H9 (cell line): Measurements from ENCODE around the gene RAP1B. TPM values are rescaled to one million over a fixed set of nuclear protein-coding genes. Genes with fewer than 3 reads are reported as not detected.
A peak's percentile ranks its signal among the peaks of the same experiment; 100 is the strongest.

Experiments used
- DNase-seq: peaks from one replicate; pipeline ENCODE4 v3.0.0-alpha.2; 2017
- H2AFZ ChIP-seq: one replicate; pipeline ENCODE4 v1.6.1; 2013; ENCODE audit warnings: mild to moderate bottlenecking, low read length, control low read depth, moderate library complexity
- H2AK5ac ChIP-seq: 2 replicates; pipeline ENCODE4 v1.6.1; 2013; ENCODE audit warnings: low read length, control low read depth, mixed read lengths; ENCODE audit not compliant: insufficient read length
- H2BK120ac ChIP-seq: one replicate; pipeline ENCODE4 v1.6.1; 2013; ENCODE audit warnings: low read depth, mild to moderate bottlenecking, low read length, control low read depth, inconsistent platforms; ENCODE audit not compliant: poor library complexity, severe bottlenecking
- H2BK12ac ChIP-seq: 2 replicates; pipeline ENCODE4 v1.6.1; 2013; ENCODE audit warnings: low read length, control low read depth, mixed read lengths, low read depth; ENCODE audit not compliant: insufficient read length
- H2BK15ac ChIP-seq: 2 replicates; pipeline ENCODE4 v1.6.1; 2013; ENCODE audit warnings: low read depth, low read length, control low read depth
- H2BK20ac ChIP-seq: one replicate; pipeline ENCODE4 v1.6.1; 2013; ENCODE audit warnings: low read depth, mild to moderate bottlenecking, low read length, control low read depth, inconsistent platforms; ENCODE audit not compliant: poor library complexity, severe bottlenecking
- H2BK5ac ChIP-seq: 2 replicates; pipeline ENCODE4 v1.6.1; 2013; ENCODE audit warnings: low read length, control low read depth, mixed read lengths; ENCODE audit not compliant: insufficient read length
- H3K14ac ChIP-seq: 2 replicates; pipeline ENCODE4 v1.6.1; 2013; ENCODE audit warnings: low read length, control low read depth; ENCODE audit not compliant: insufficient read depth
- H3K18ac ChIP-seq: 2 replicates; pipeline ENCODE4 v1.6.1; 2013; ENCODE audit warnings: low read depth, mild to moderate bottlenecking, mixed read lengths, low read length, control low read depth; ENCODE audit not compliant: insufficient read length
- H3K23ac ChIP-seq: 2 replicates; pipeline ENCODE4 v1.6.1; 2013; ENCODE audit warnings: low read length, control low read depth, mixed read lengths, low read depth; ENCODE audit not compliant: insufficient read length
- H3K23me2 ChIP-seq: 2 replicates; pipeline ENCODE4 v1.6.1; 2013; ENCODE audit warnings: low read depth, mild to moderate bottlenecking, mixed read lengths, low read length, control low read depth; ENCODE audit not compliant: insufficient read length, poor library complexity, severe bottlenecking
- H3K27ac ChIP-seq: 2 replicates; pipeline ENCODE4 v1.5.1; 2013; ENCODE audit warnings: low read length, control low read depth, mixed read lengths, low read depth; ENCODE audit not compliant: insufficient read length
- H3K27me3 ChIP-seq: 2 replicates; pipeline ENCODE4 v1.6.1; 2013; ENCODE audit warnings: low read length, control low read depth, inconsistent platforms; ENCODE audit not compliant: insufficient read depth
- H3K4ac ChIP-seq: 2 replicates; pipeline ENCODE4 v1.6.1; 2013; ENCODE audit warnings: low read depth, mild to moderate bottlenecking, control low read depth, inconsistent platforms, low read length, moderate library complexity
- H3K4me1 ChIP-seq: 2 replicates; pipeline ENCODE4 v1.6.1; 2013; ENCODE audit warnings: low read length, control low read depth, inconsistent platforms; ENCODE audit not compliant: insufficient read depth
- H3K4me2 ChIP-seq: 2 replicates; pipeline ENCODE4 v1.6.1; 2013; ENCODE audit warnings: low read length, control low read depth, mixed read lengths; ENCODE audit not compliant: insufficient read length, insufficient read depth
- H3K56ac ChIP-seq: 2 replicates; pipeline ENCODE4 v1.6.1; 2013; ENCODE audit warnings: low read depth, mild to moderate bottlenecking, mixed read lengths, low read length, control low read depth; ENCODE audit not compliant: insufficient read length
- H3K79me1 ChIP-seq: 2 replicates; pipeline ENCODE4 v1.6.1; 2013; ENCODE audit warnings: low read depth, mild to moderate bottlenecking, moderate library complexity, low read length, control low read depth, inconsistent platforms; ENCODE audit not compliant: insufficient read depth, poor library complexity, severe bottlenecking
- H3K79me2 ChIP-seq: 2 replicates; pipeline ENCODE4 v1.6.1; 2013; ENCODE audit warnings: low read length, control low read depth, inconsistent platforms; ENCODE audit not compliant: insufficient read depth
- H3K9ac ChIP-seq: 2 replicates; pipeline ENCODE4 v1.6.1; 2013; ENCODE audit warnings: low read length, control low read depth, mixed read lengths; ENCODE audit not compliant: insufficient read length; ENCODE audit errors: extremely low read depth
- H3K9me3 ChIP-seq: one replicate; pipeline ENCODE4 v1.6.1; 2013; ENCODE audit warnings: low read depth, low read length, inconsistent platforms; ENCODE audit not compliant: control insufficient read depth
- H3T11ph ChIP-seq: one replicate; pipeline ENCODE4 v1.6.1; 2013; ENCODE audit warnings: mild to moderate bottlenecking, low read length, control low read depth, inconsistent platforms
- H4K20me1 ChIP-seq: one replicate; pipeline ENCODE4 v1.6.1; 2013; ENCODE audit not compliant: control insufficient read depth, insufficient read length, insufficient read depth
- H4K5ac ChIP-seq: 2 replicates; pipeline ENCODE4 v1.6.1; 2013; ENCODE audit warnings: low read depth, mild to moderate bottlenecking, mixed read lengths, low read length, control low read depth; ENCODE audit not compliant: insufficient read length
- H4K8ac ChIP-seq: replicated peaks from 2 replicates; pipeline ENCODE4 v1.6.1; 2013; ENCODE audit warnings: low read length, control low read depth, mixed read lengths, low read depth; ENCODE audit not compliant: insufficient read length
- H4K91ac ChIP-seq: 2 replicates; pipeline ENCODE4 v1.6.1; 2013; ENCODE audit warnings: low read depth, mild to moderate bottlenecking, moderate library complexity, mixed read lengths, low read length, control low read depth; ENCODE audit not compliant: insufficient read length
- H3K27ac Mint-ChIP-seq, 3 experiments: 2 replicates in 2 of 3; 3 replicates in 1 of 3; pipeline ENCODE4 v1.8.0; 2020 to 2021; ENCODE audit warnings: mixed read lengths in 3 of 3, mild to moderate bottlenecking in 1 of 3, moderate library complexity in 1 of 3
- H3K27me3 Mint-ChIP-seq: 2 replicates; pipeline ENCODE4 v1.8.0; 2021; ENCODE audit warnings: low read depth, mild to moderate bottlenecking, moderate library complexity, mixed read lengths
- H3K36me3 Mint-ChIP-seq, 3 experiments: 2 replicates in 2 of 3; 3 replicates in 1 of 3; pipeline ENCODE4 v1.8.0; 2020 to 2021; ENCODE audit warnings: low read depth in 3 of 3, mixed read lengths in 3 of 3; ENCODE audit not compliant: insufficient read depth in 1 of 3
- H3K4me1 Mint-ChIP-seq, 2 experiments: 2 replicates each; pipeline ENCODE4 v1.8.0; 2020; ENCODE audit warnings: mixed read lengths in 2 of 2
- H3K4me3 Mint-ChIP-seq, 2 experiments: 2 replicates in 1 of 2; 3 replicates in 1 of 2; pipeline ENCODE4 v1.8.0; 2020 to 2021; ENCODE audit warnings: mild to moderate bottlenecking in 2 of 2, mixed read lengths in 2 of 2, moderate library complexity in 1 of 2
- H3K9me3 Mint-ChIP-seq, 2 experiments: 2 replicates in 1 of 2; 3 replicates in 1 of 2; pipeline ENCODE4 v1.8.0; 2020; ENCODE audit warnings: mild to moderate bottlenecking in 2 of 2, mixed read lengths in 2 of 2, moderate library complexity in 1 of 2
- CTCF ChIP-seq: fragments of 200-600 bp; sonication (generic); conservative IDR thresholded peaks from 3 replicates; pipeline ENCODE4 v1.8.0; 2021; ENCODE audit warnings: antibody characterized with exemption, mild to moderate bottlenecking
- WGBS: extraction: QIAGEN DNeasy Blood & Tissue Kit; methylation state at CpG from one replicate; pipeline ENCODE4 v1.1.7; 2013; ENCODE audit warnings: missing lambda C conversion rate, low lambda C conversion rate, mixed read lengths; ENCODE audit not compliant: insufficient read length; ENCODE audit errors: extremely low coverage; 5-methylcytosine and 5-hydroxymethylcytosine counted together
- total RNA-seq: library from RNA; stranded (reverse); gene quantifications from 2 replicates; pipeline ENCODE4 v1.2.1, GENCODE V29; 2021

The RAP1B gene
- total RNA-seq, 1 experiment from 2014 or later, result 97.7 TPM

- TF ChIP-seq CTCF, result no peak
- no peak within 1 kb of the TSS for H2BK20ac ChIP-seq
- H3K56ac ChIP-seq, result no peak within 1 kb of the TSS
- no peak within 1 kb of the TSS for H2AK5ac ChIP-seq
- H3K4me2 ChIP-seq, result peak within 1 kb of the TSS; percentile 85
- no peaks in the 10 kb centered on the region for H3K27me3 ChIP-seq
- no peak within 1 kb of the TSS for H2BK120ac ChIP-seq
- peak within 1 kb of the TSS; percentile 98 to 99 for H3K4me3 Mint-ChIP-seq
- H2BK5ac ChIP-seq, result no peak within 1 kb of the TSS
- H3K27ac ChIP-seq, result no peak within 1 kb of the TSS
- peak within 1 kb of the TSS; percentile 41 for H2AFZ ChIP-seq
- peak; percentile 99 for DNase-seq
- peaks cover 7% of the 10 kb centered on the region for H3K23me2 ChIP-seq
- peak within 1 kb of the TSS; percentile 41 for H4K5ac ChIP-seq
- H3K9ac ChIP-seq, result peak within 1 kb of the TSS; percentile 98
- H3K27me3 Mint-ChIP-seq, result no peaks in the 10 kb centered on the region; the same call in 1 of the 2 replicates
- peaks cover 13 to 17% of the 10 kb centered on the region in 2 experiments for H3K4me1 Mint-ChIP-seq
- H3K4ac ChIP-seq, result no peak within 1 kb of the TSS
- no CpG with 5 or more reads among the region's 44 CpGs for WGBS
- peaks cover 6 to 18% (median 16%) of the 10 kb centered on the region in 3 experiments; a peak in 6 of 7 replicates for H3K36me3 Mint-ChIP-seq
- H4K91ac ChIP-seq, result no peak within 1 kb of the TSS
- no peaks in the 10 kb centered on the region for H3K9me3 ChIP-seq
- H3K18ac ChIP-seq, result peak within 1 kb of the TSS; percentile 32
- H3T11ph ChIP-seq, result no peak within 1 kb of the TSS
- no peak within 1 kb of the TSS for H3K23ac ChIP-seq
- no peak within 1 kb of the TSS for H2BK12ac ChIP-seq
- H3K79me2 ChIP-seq, result peaks cover 12% of the 10 kb centered on the region; the same call in 1 of the 2 replicates
- H3K27ac Mint-ChIP-seq, result peak within 1 kb of the TSS; percentile 92 to 96 (median 96)
- no peak within 1 kb of the TSS for H2BK15ac ChIP-seq
- H4K20me1 ChIP-seq, result no peaks in the 10 kb centered on the region
- no peaks in the 10 kb centered on the region for H3K4me1 ChIP-seq
- no peak within 1 kb of the TSS for H4K8ac ChIP-seq
- H3K9me3 Mint-ChIP-seq, result no peaks in the 10 kb centered on the region
- peak within 1 kb of the TSS; percentile 78; the same call in 1 of the 2 replicates for H3K14ac ChIP-seq
- H3K79me1 ChIP-seq, result peaks cover 3% of the 10 kb centered on the region
Observed at GRCh38 chr12:68686595-68687521, 76.2 kb downstream of the RAP1B start, which contains the start of gene NUP107. TSS of gene NUP107 (plus strand) at chr12:68686978. CDS start at chr12:68687066, 88 bp downstream.
